Measurements from ENCODE around the gene ACP6.

ACP6 gene

GRCh38 chr1:147648933-147649332 is 21.4 kb downstream of the ACP6 start:
- DNase-seq, result no peak

GRCh38 chr1:147647796-147648633 is 22.3 kb downstream of the ACP6 start:
- no peak for DNase-seq

GRCh38 chr1:147643974-147644373 is 26.4 kb downstream of the ACP6 start:
- no peak for DNase-seq

- DNase-seq, result no peak
Measured at GRCh38 chr1:147641695-147642592, 28.4 kb downstream of the ACP6 start.

- DNase-seq, result no peak
Measured at GRCh38 chr1:147641291-147641690, 29.0 kb downstream of the ACP6 start.

- DNase-seq, result no peak
Measured at GRCh38 chr1:147640553-147641165, 29.7 kb downstream of the ACP6 start.

- DNase-seq, result no peak
Measured at GRCh38 chr1:147636314-147636713, 34.0 kb downstream of the ACP6 start.

GRCh38 chr1:147635342-147635741 is 35.0 kb downstream of the ACP6 start:
- DNase-seq, result no peak

- no peak for DNase-seq
Measured at GRCh38 chr1:147634645-147635044, 35.7 kb downstream of the ACP6 start.

GRCh38 chr1:147633759-147634158 is 36.6 kb downstream of the ACP6 start:
- DNase-seq, result no peak

- DNase-seq, result no peak
Measured at GRCh38 chr1:147631839-147632238, 38.5 kb downstream of the ACP6 start.

GRCh38 chr1:147630447-147630846 is 39.9 kb downstream of the ACP6 start:
- DNase-seq, result no peak

- no peak for DNase-seq
Measured at GRCh38 chr1:147630022-147630421, 40.3 kb downstream of the ACP6 start.

- no peak for DNase-seq
Measured at GRCh38 chr1:147628441-147628840, 41.9 kb downstream of the ACP6 start.

GRCh38 chr1:147627435-147628110 is 42.8 kb downstream of the ACP6 start:
- DNase-seq, result no peak

GRCh38 chr1:147626739-147627138 is 43.6 kb downstream of the ACP6 start:
- no peak for DNase-seq

GRCh38 chr1:147626291-147626690 is 44.0 kb downstream of the ACP6 start:
- DNase-seq, result no peak

- DNase-seq, result no peak
Measured at GRCh38 chr1:147625362-147625995, 44.8 kb downstream of the ACP6 start.

GRCh38 chr1:147624529-147624928 is 45.8 kb downstream of the ACP6 start:
- DNase-seq, result no peak

- no peak for DNase-seq
Measured at GRCh38 chr1:147624011-147624410, 46.3 kb downstream of the ACP6 start.

- DNase-seq, result no peak
Measured at GRCh38 chr1:147622731-147623130, 47.6 kb downstream of the ACP6 start.

GRCh38 chr1:147620543-147620942 is 49.8 kb downstream of the ACP6 start:
- DNase-seq, result no peak

All from activated gamma-delta T cell (primary cell).